HepG2 (cell line): ENCODE results near the gene TMEM200A. TPM values are rescaled to one million over a fixed set of nuclear protein-coding genes. Genes with fewer than 3 reads are reported as not detected.

Source experiments
- polyA plus RNA-seq, 8 experiments: library from polyadenylated mRNA; depleted of rRNA in 3 of 8; stranded (reverse) in 7 of 8; unstranded in 1 of 8; fragments of >200 nt; fragmentation: Illumina TruSeq in 4 of 8; extraction: Trizol in 4 of 8; gene quantifications; 2 replicates each; pipeline versions ENCODE4 v1.2.1 to v1.2.3, GENCODE V29; 2011 to 2016; ENCODE audit warnings: low read depth in 4 of 8, missing spikeins in 1 of 8, mixed read lengths in 1 of 8; ENCODE audit not compliant: insufficient read depth in 1 of 8
- total RNA-seq, 5 experiments: library from RNA; depleted of rRNA; stranded (reverse); fragments of >200 nt; fragmentation: Illumina TruSeq; extraction: Trizol; gene quantifications; 2 replicates each; pipeline ENCODE4 v1.2.3, GENCODE V29; 2016; ENCODE audit warnings: low read depth in 1 of 5
- TF ChIP-seq, protein P1 (sequence below), 2 experiments: sonication (generic) in 1 of 2; formaldehyde crosslinking in 1 of 2; IDR thresholded peaks; 2 replicates each; pipeline versions ENCODE4 v1.5.1 to v1.6.1; 2011 to 2020; ENCODE audit warnings: borderline replicate concordance in 1 of 2, low read depth in 1 of 2, low read length in 1 of 2, mild to moderate bottlenecking in 1 of 2, missing genetic modification reagents in 1 of 2, moderate library complexity in 1 of 2

The TMEM200A gene
- total and polyA plus RNA-seq, 2 of the 13 experiments (the other 11 are each of a cell fraction or from before 2014, with no cell fraction given) = 0.34 TPM; not detected in 1

DNA sequence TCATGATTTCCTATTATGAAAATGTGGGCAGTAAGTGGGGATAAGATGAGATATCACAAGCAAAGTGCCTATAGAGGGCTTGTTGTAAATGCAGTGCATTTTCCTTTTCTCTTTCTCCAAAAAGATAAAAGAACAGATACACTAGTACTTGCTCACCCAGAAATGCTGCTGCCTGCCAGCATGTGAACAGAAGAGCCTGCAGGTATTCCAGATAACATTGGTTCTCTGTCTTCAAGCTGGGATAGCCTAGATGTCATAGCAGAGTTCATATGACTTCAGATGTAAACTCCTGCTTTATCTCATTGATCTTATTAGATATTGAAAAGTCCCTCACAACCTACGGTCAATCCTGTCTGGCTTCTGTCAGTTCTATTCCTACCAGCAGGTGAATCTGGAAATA, 123.7 kb downstream of the TMEM200A start (continued):
- TF ChIP-seq, protein P1, sequence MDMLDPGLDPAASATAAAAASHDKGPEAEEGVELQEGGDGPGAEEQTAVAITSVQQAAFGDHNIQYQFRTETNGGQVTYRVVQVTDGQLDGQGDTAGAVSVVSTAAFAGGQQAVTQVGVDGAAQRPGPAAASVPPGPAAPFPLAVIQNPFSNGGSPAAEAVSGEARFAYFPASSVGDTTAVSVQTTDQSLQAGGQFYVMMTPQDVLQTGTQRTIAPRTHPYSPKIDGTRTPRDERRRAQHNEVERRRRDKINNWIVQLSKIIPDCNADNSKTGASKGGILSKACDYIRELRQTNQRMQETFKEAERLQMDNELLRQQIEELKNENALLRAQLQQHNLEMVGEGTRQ (IDR thresholded peaks at IDR 0.05; ENCODE audit: low read depth, low read length) = no peak
- TF ChIP-seq, protein P1 (CRISPR knock-in tag; IDR thresholded peaks at IDR 0.05; ENCODE audit: borderline replicate concordance) = no peak

Other genes starting within 250 kb of the TMEM200A start
- gene SAMD3, start 143.1 kb upstream of the TMEM200A start, total RNA-seq (2016; rRNA removed; fragmentation: Illumina TruSeq; extraction: Trizol) = not detected in 2 replicates
- not detected in 2 replicates for gene SAMD3, start 143.1 kb upstream of the TMEM200A start, polyA plus RNA-seq (2011; rRNA removed)